K562 (cell line): ENCODE results near the gene KIF7. TPM values are rescaled to one million over a fixed set of nuclear protein-coding genes. Genes with fewer than 3 reads are reported as not detected.
A peak's percentile ranks its signal among the peaks of the same experiment; 100 is the strongest.

ENCODE experiments used
- ARID1B ChIP-seq: fragments of 450-650 bp; IDR thresholded peaks from 2 replicates; pipeline ENCODE4 v1.6.1; 2016; ENCODE audit warnings: antibody characterized with exemption, mild to moderate bottlenecking, inconsistent platforms
- ATF1 ChIP-seq, 2 experiments: fragments of 450-650 bp in 1 of 2; IDR thresholded peaks; 2 replicates each; pipeline ENCODE4 v1.6.1; 2016; ENCODE audit warnings: missing compliant biosample characterization in 1 of 2, missing genetic modification characterization in 1 of 2
- CXXC5 ChIP-seq: fragments of 250-450 bp; sonication (Bioruptor Pico); IDR thresholded peaks from 2 replicates; pipeline ENCODE4 v1.8.0; 2022; ENCODE audit warnings: inconsistent platforms, mild to moderate bottlenecking, moderate library complexity
- GATA2 ChIP-seq: sonication (generic); formaldehyde crosslinking; IDR thresholded peaks from 2 replicates; pipeline ENCODE4 v1.4.0; 2020; ENCODE audit warnings: mild to moderate bottlenecking, missing genetic modification reagents
- MAFG ChIP-seq: fragments of 450-650 bp; conservative IDR thresholded peaks from 2 replicates; pipeline ENCODE4 v1.6.1; 2016; ENCODE audit warnings: missing genetic modification characterization, missing compliant biosample characterization
- MBD1 ChIP-seq: fragments of 250-450 bp; sonication (Bioruptor Pico); IDR thresholded peaks from 2 replicates; pipeline ENCODE4 v1.8.0; 2022; ENCODE audit warnings: inconsistent platforms
- NRF1 ChIP-seq, 2 experiments: fragments of 450-650 bp; IDR thresholded peaks in 1 of 2; conservative IDR thresholded peaks in 1 of 2; 2 replicates each; pipeline ENCODE4 v1.6.1; 2014; ENCODE audit warnings: mild to moderate bottlenecking in 2 of 2
- PHF20 ChIP-seq: fragments of 450-650 bp; IDR thresholded peaks from 2 replicates; pipeline ENCODE4 v1.6.1; 2018; ENCODE audit not compliant: partially characterized antibody
- POLR2G ChIP-seq: fragments of 200-400 bp; formaldehyde crosslinking; IDR thresholded peaks from 2 replicates; pipeline ENCODE4 v1.6.1; 2017; ENCODE audit warnings: low read depth, mild to moderate bottlenecking, antibody characterized with exemption, low read length, moderate library complexity
- PRPF4 ChIP-seq: fragments of 200-400 bp; formaldehyde crosslinking; IDR thresholded peaks from one replicate; pipeline ENCODE4 v1.6.1; 2017; ENCODE audit warnings: low read length, low read depth, mild to moderate bottlenecking; ENCODE audit not compliant: insufficient read depth, poor library complexity, severe bottlenecking
- SIN3B ChIP-seq: fragments of 450-650 bp; IDR thresholded peaks from 2 replicates; pipeline ENCODE4 v1.6.1; 2017; ENCODE audit warnings: low read depth, mild to moderate bottlenecking, moderate library complexity
- ZFX ChIP-seq: sonication (generic); formaldehyde crosslinking; IDR thresholded peaks from 2 replicates; pipeline ENCODE4 v1.8.0; 2022; ENCODE audit warnings: mild to moderate bottlenecking, missing genetic modification reagents, moderate library complexity
- ZNF589 ChIP-seq: fragments of 200-800 bp; sonication (Bioruptor generic); IDR thresholded peaks from 2 replicates; pipeline ENCODE4 v1.6.1; 2016; ENCODE audit warnings: low read depth, missing genetic modification characterization, missing compliant biosample characterization
- polyA plus RNA-seq, 8 experiments: library from polyadenylated mRNA; depleted of rRNA in 4 of 8; stranded (reverse) in 5 of 8; unstranded in 3 of 8; fragments of >200 nt; fragmentation: Nextera tagmentation in 2 of 8; fragmentation: Illumina TruSeq in 1 of 8; extraction: Ambion mirVana in 2 of 8; extraction: Trizol in 1 of 8; gene quantifications; 2 replicates each; pipeline versions ENCODE4 v1.2.1 to v1.2.3, GENCODE V29; 2011 to 2014; ENCODE audit warnings: inconsistent platforms in 1 of 8, missing spikeins in 1 of 8
- total RNA-seq, 7 experiments: library from RNA; depleted of rRNA in 6 of 7; stranded (reverse); fragments of >200 nt in 6 of 7; fragmentation: Illumina TruSeq in 2 of 7; extraction: Trizol in 2 of 7; gene quantifications; 2 replicates each; pipeline versions ENCODE4 v1.2.1 to v1.2.3, GENCODE V29; 2011 to 2021; ENCODE audit warnings: low replicate concordance in 1 of 7
- TF ChIP-seq, protein P1 (sequence below): fragments of 200-800 bp; sonication (Bioruptor generic); IDR thresholded peaks from 2 replicates; pipeline ENCODE4 v1.6.1; 2017; ENCODE audit warnings: missing genetic modification characterization, missing compliant biosample characterization
- TF ChIP-seq, protein P2 (sequence below): fragments of 250-450 bp; sonication (Bioruptor Pico); IDR thresholded peaks from 2 replicates; pipeline ENCODE4 v1.5.0; 2020; ENCODE audit warnings: mild to moderate bottlenecking, borderline replicate concordance

KIF7 gene
- total and polyA plus RNA-seq, 9 of the 15 experiments (the other 6 are each of a cell fraction or from before 2014, with no cell fraction given), result 0.04 to 2.0 (median 0.58) TPM

DNA sequence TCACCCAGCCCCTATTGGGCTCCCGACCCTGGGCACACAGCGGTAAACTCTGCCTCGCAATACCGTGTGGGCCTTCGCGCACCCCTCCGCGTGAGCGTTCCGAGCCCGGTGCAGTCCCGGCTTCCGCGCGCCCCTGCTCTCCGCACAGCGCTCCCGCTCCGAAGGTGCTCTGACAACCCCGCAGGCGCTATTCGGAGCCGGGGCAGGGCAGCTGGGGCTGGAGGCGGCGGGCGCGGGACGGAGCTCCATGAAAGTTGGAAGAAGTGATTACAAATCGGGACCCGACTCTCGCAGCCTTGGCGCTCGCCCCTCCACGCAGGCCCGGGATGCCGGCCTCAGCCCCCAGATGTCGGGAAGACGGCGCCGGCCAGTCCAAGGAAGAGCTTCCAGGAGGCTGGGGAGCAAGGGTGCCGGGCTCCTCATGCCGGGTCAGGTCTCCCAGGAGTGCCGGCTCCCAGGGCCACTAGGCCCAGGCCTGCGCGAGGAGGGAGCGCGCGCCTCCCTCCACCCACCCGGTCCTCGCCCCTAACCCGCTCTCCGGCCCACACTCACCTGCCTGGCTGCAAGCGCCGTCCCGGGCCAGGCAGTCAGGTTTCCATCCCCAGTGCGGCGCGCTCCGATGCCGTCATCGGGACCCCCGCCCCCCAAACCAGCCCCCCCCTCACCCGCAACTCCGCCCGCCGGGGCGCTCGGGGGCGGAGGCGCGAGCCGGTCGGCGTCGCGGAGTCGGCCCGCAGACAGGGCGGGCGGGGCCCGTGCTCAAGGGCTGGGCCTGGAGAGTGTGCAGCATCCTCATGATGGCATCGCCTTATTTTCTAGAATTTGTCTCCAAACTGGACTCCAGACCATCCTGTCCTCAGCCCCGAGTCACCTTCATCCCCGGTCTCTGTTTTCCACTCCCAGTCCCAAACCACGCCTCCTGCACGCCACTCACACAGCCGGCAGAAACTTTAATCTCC lies at the start of gene KIF7 (continued):
- 0 out of 2 replicates have a peak, but pooled peaks have one; percentile 33 for TF ChIP-seq MBD1 (CRISPR knock-in tag)
- TF ChIP-seq, protein P1, sequence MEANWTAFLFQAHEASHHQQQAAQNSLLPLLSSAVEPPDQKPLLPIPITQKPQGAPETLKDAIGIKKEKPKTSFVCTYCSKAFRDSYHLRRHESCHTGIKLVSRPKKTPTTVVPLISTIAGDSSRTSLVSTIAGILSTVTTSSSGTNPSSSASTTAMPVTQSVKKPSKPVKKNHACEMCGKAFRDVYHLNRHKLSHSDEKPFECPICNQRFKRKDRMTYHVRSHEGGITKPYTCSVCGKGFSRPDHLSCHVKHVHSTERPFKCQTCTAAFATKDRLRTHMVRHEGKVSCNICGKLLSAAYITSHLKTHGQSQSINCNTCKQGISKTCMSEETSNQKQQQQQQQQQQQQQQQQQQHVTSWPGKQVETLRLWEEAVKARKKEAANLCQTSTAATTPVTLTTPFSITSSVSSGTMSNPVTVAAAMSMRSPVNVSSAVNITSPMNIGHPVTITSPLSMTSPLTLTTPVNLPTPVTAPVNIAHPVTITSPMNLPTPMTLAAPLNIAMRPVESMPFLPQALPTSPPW (CRISPR knock-in tag), result peak; percentile 54
- TF ChIP-seq CXXC5 (CRISPR knock-in tag), result no peak
- TF ChIP-seq GATA2 (CRISPR knock-in tag), result no peak
- 0 out of 2 replicates have a peak, but pooled peaks have one; percentile 20 for TF ChIP-seq ATF1 (CRISPR knock-in tag; IDR thresholded peaks at IDR 0.05)
- no peak for TF ChIP-seq ATF1 (tag; IDR thresholded peaks at IDR 0.05)
- 0 out of 2 replicates have a peak, but pooled peaks have one; percentile 42 for TF ChIP-seq POLR2G
- no peak for TF ChIP-seq PRPF4
- TF ChIP-seq ZFX (CRISPR knock-in tag), result peak; percentile 68
- TF ChIP-seq ARID1B, result no peak
- TF ChIP-seq MAFG, result no peak
- TF ChIP-seq PHF20, result peak; percentile 83
- TF ChIP-seq, protein P2, sequence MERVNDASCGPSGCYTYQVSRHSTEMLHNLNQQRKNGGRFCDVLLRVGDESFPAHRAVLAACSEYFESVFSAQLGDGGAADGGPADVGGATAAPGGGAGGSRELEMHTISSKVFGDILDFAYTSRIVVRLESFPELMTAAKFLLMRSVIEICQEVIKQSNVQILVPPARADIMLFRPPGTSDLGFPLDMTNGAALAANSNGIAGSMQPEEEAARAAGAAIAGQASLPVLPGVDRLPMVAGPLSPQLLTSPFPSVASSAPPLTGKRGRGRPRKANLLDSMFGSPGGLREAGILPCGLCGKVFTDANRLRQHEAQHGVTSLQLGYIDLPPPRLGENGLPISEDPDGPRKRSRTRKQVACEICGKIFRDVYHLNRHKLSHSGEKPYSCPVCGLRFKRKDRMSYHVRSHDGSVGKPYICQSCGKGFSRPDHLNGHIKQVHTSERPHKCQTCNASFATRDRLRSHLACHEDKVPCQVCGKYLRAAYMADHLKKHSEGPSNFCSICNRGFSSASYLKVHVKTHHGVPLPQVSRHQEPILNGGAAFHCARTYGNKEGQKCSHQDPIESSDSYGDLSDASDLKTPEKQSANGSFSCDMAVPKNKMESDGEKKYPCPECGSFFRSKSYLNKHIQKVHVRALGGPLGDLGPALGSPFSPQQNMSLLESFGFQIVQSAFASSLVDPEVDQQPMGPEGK (CRISPR knock-in tag), result no peak
- no peak for TF ChIP-seq ZNF589 (CRISPR knock-in tag)
- TF ChIP-seq NRF1 (conservative IDR thresholded peaks at IDR 0.05 in 1 of 2, IDR thresholded peaks at IDR 0.05 in 1 of 2), result peak in 1 of 2 experiments; percentile 19; a peak in 1 of 4 replicates
- 0 out of 2 replicates have a peak, but pooled peaks have one; percentile 31 for TF ChIP-seq SIN3B
